H1 (cell line): Measurements from ENCODE around the gene RPL12. TPM values are rescaled to one million over a fixed set of nuclear protein-coding genes. Genes with fewer than 3 reads are reported as not detected.

Experiments used
- CTCF ChIA-PET: fragments of 300-600 bp; sonication (Branson Sonifier 250); formaldehyde crosslinking; loops from one replicate; lab custom pipeline; 2021; ENCODE audit not compliant: partially characterized antibody; lab: Charles Lee
- POLR2A ChIA-PET: fragments of 300-600 bp; sonication (Branson Sonifier 250); formaldehyde crosslinking; loops from one replicate; lab custom pipeline; 2021; ENCODE audit warnings: inconsistent platforms; ENCODE audit not compliant: partially characterized antibody; lab: Charles Lee
- DNase-seq, 2 experiments: peaks; one replicate each; pipeline versions ENCODE4 v3.0.0 to v3.0.0-alpha.2; 2010 to 2022; ENCODE audit warnings: low spot score in 2 of 2, low read depth in 1 of 2, mixed read lengths in 1 of 2
- FAIRE-seq: peaks from 2 replicates; lab custom pipeline; 2011; peaks lifted over from hg19 to GRCh38; lab: Jason Lieb, UNC
- H2AFZ ChIP-seq: 2 replicates; pipeline ENCODE4 v1.8.1; 2012; ENCODE audit warnings: low read length, inconsistent platforms
- H2AK5ac ChIP-seq: 2 replicates; pipeline ENCODE4 v1.6.1; 2013; ENCODE audit warnings: low read depth, low read length
- H2BK120ac ChIP-seq: replicated peaks from 2 replicates; pipeline ENCODE3; 2013; ENCODE audit warnings: low read depth, low read length, inconsistent platforms
- H2BK12ac ChIP-seq: 2 replicates; pipeline ENCODE4 v1.6.1; 2013; ENCODE audit warnings: low read depth, low read length
- H2BK15ac ChIP-seq: 2 replicates; pipeline ENCODE4 v1.6.1; 2013; ENCODE audit warnings: low read length
- H2BK20ac ChIP-seq: 2 replicates; pipeline ENCODE4 v1.6.1; 2013; ENCODE audit warnings: low read length
- H2BK5ac ChIP-seq: 2 replicates; pipeline ENCODE4 v1.6.1; 2013; ENCODE audit warnings: low read depth, low read length
- H3K14ac ChIP-seq: 2 replicates; pipeline ENCODE4 v1.6.1; 2013; ENCODE audit warnings: inconsistent platforms; ENCODE audit not compliant: insufficient read length
- H3K18ac ChIP-seq: 2 replicates; pipeline ENCODE4 v1.6.1; 2013; ENCODE audit warnings: low read length; ENCODE audit errors: extremely low read depth
- H3K23ac ChIP-seq: 2 replicates; pipeline ENCODE4 v1.6.1; 2013; ENCODE audit warnings: inconsistent platforms; ENCODE audit not compliant: insufficient read length
- H3K23me2 ChIP-seq: 2 replicates; pipeline ENCODE4 v1.6.1; 2013; ENCODE audit warnings: low read depth, low read length
- H3K27ac ChIP-seq: 2 replicates; pipeline ENCODE4 v1.6.1; 2011; ENCODE audit warnings: low read depth, low read length, inconsistent platforms
- H3K27me3 ChIP-seq, 4 experiments: replicated peaks in 1 of 4; 1 replicate in 1 of 4; 2 replicates in 3 of 4; pipeline versions ENCODE4 v1.6.1 to v1.8.1; 2011 to 2013; ENCODE audit warnings: low read length in 3 of 4, mild to moderate bottlenecking in 3 of 4, inconsistent platforms in 2 of 4, mixed read lengths in 2 of 4, moderate library complexity in 1 of 4; ENCODE audit not compliant: control insufficient read depth in 3 of 4, insufficient read depth in 3 of 4; ENCODE audit errors: extremely low read depth in 1 of 4
- H3K36me3 ChIP-seq, 4 experiments: 2 replicates each; pipeline versions ENCODE4 v1.6.1 to v1.8.1; 2011 to 2013; ENCODE audit warnings: mild to moderate bottlenecking in 4 of 4, low read length in 3 of 4, moderate library complexity in 2 of 4, control low read depth in 1 of 4, inconsistent platforms in 1 of 4; ENCODE audit not compliant: insufficient read depth in 4 of 4, control insufficient read depth in 2 of 4
- H3K4ac ChIP-seq: replicated peaks from 2 replicates; pipeline ENCODE3; 2013; ENCODE audit warnings: low read length, low read depth, mixed read lengths, inconsistent platforms; ENCODE audit not compliant: insufficient read length
- H3K4me1 ChIP-seq, 4 experiments: replicated peaks in 1 of 4; 1 replicate in 1 of 4; 2 replicates in 3 of 4; pipeline versions ENCODE4 v1.6.1 to v1.8.1; 2011 to 2013; ENCODE audit warnings: low read length in 3 of 4, inconsistent platforms in 2 of 4, mixed read lengths in 1 of 4; ENCODE audit not compliant: insufficient read depth in 4 of 4, control insufficient read depth in 3 of 4
- H3K4me2 ChIP-seq, 2 experiments: 2 replicates each; pipeline versions ENCODE4 v1.6.1 to v1.8.1; 2011 to 2013; ENCODE audit warnings: low read depth in 2 of 2, low read length in 2 of 2, control low read depth in 1 of 2, inconsistent platforms in 1 of 2, mild to moderate bottlenecking in 1 of 2; ENCODE audit not compliant: insufficient read depth in 1 of 2
- H3K4me3 ChIP-seq, 4 experiments: fragments of 200-600, 300-600 bp in 1 of 4; sonication (generic), shearing (Covaris generic), sonication (Bioruptor Twin) in 1 of 4; 2 replicates each; pipeline versions ENCODE4 v1.5.1 to v1.8.1; 2011 to 2016; ENCODE audit warnings: low read length in 4 of 4, low read depth in 3 of 4, control low read depth in 2 of 4, inconsistent platforms in 2 of 4, mild to moderate bottlenecking in 2 of 4, mixed read lengths in 1 of 4, moderate library complexity in 1 of 4; ENCODE audit not compliant: insufficient read depth in 2 of 4; ENCODE audit errors: extremely low read depth in 1 of 4
- H3K56ac ChIP-seq: replicated peaks from 2 replicates; pipeline ENCODE3; 2013; ENCODE audit warnings: low read depth, mild to moderate bottlenecking, mixed read lengths, low read length, inconsistent platforms; ENCODE audit not compliant: insufficient read length
- H3K79me1 ChIP-seq: 2 replicates; pipeline ENCODE4 v1.6.1; 2013; ENCODE audit warnings: low read depth, low read length, control low read depth
- H3K79me2 ChIP-seq, 2 experiments: 2 replicates each; pipeline versions ENCODE4 v1.6.1 to v1.8.1; 2012 to 2013; ENCODE audit warnings: low read length in 2 of 2, mild to moderate bottlenecking in 2 of 2, inconsistent platforms in 1 of 2; ENCODE audit not compliant: insufficient read depth in 2 of 2, control insufficient read depth in 1 of 2
- H3K9ac ChIP-seq, 4 experiments: replicated peaks in 1 of 4; 1 replicate in 1 of 4; 2 replicates in 3 of 4; pipeline versions ENCODE4 v1.6.1 to v1.8.1; 2011 to 2013; ENCODE audit warnings: low read depth in 3 of 4, low read length in 3 of 4, control low read depth in 2 of 4, mild to moderate bottlenecking in 2 of 4, moderate library complexity in 2 of 4, inconsistent platforms in 1 of 4; ENCODE audit errors: extremely low read depth in 1 of 4
- H3K9me3 ChIP-seq, 2 experiments: 2 replicates each; pipeline versions ENCODE4 v1.6.1 to v1.8.1; 2012 to 2013; ENCODE audit warnings: mild to moderate bottlenecking in 2 of 2, moderate library complexity in 2 of 2, control low read depth in 1 of 2, inconsistent platforms in 1 of 2, low read depth in 1 of 2, low read length in 1 of 2, mixed read lengths in 1 of 2; ENCODE audit not compliant: insufficient read depth in 2 of 2
- H4K20me1 ChIP-seq, 2 experiments: replicated peaks in 1 of 2; 2 replicates each; pipeline versions ENCODE3 to v1.8.1; 2011 to 2013; ENCODE audit warnings: inconsistent platforms in 2 of 2, low read length in 2 of 2, mild to moderate bottlenecking in 1 of 2; ENCODE audit not compliant: insufficient read depth in 2 of 2, control insufficient read depth in 1 of 2
- H4K5ac ChIP-seq: 2 replicates; pipeline ENCODE4 v1.6.1; 2013; ENCODE audit warnings: low read length, low read depth, mixed read lengths, inconsistent platforms; ENCODE audit not compliant: insufficient read length
- H4K8ac ChIP-seq: 2 replicates; pipeline ENCODE4 v1.8.0; 2013; ENCODE audit warnings: mild to moderate bottlenecking, moderate library complexity, low read length, inconsistent platforms; ENCODE audit not compliant: insufficient read depth; ENCODE audit errors: extremely low read depth
- H4K91ac ChIP-seq: replicated peaks from 2 replicates; pipeline ENCODE3; 2013; ENCODE audit warnings: low read length, mixed read lengths, inconsistent platforms; ENCODE audit not compliant: insufficient read length
- CTCF ChIP-seq, 3 experiments: IDR thresholded peaks; 1 replicate in 2 of 3; 2 replicates in 1 of 3; pipeline versions ENCODE4 v1.5.1 to v1.6.1; 2011; ENCODE audit warnings: low read length in 3 of 3, mild to moderate bottlenecking in 3 of 3, inconsistent platforms in 2 of 3, low read depth in 1 of 3, moderate library complexity in 1 of 3; ENCODE audit not compliant: insufficient read depth in 1 of 3; ENCODE audit errors: control extremely low read depth in 1 of 3
- EP300 ChIP-seq, 2 experiments: IDR thresholded peaks; 1 replicate in 1 of 2; 2 replicates in 1 of 2; pipeline ENCODE4 v1.6.1; 2011 to 2012; ENCODE audit warnings: low read depth in 2 of 2, low read length in 2 of 2, mild to moderate bottlenecking in 2 of 2, borderline replicate concordance in 1 of 2, inconsistent platforms in 1 of 2, moderate library complexity in 1 of 2
- GABPA ChIP-seq: IDR thresholded peaks from 2 replicates; pipeline ENCODE4 v1.6.1; 2011; ENCODE audit warnings: mild to moderate bottlenecking, low read length, moderate library complexity, borderline replicate concordance; ENCODE audit not compliant: insufficient read depth
- RAD21 ChIP-seq, 2 experiments: IDR thresholded peaks in 1 of 2; conservative IDR thresholded peaks in 1 of 2; 2 replicates each; pipeline ENCODE4 v1.6.1; 2011; ENCODE audit warnings: low read depth in 2 of 2, low read length in 2 of 2, improper control_type of control experiment in 1 of 2, inconsistent platforms in 1 of 2, mild to moderate bottlenecking in 1 of 2, moderate library complexity in 1 of 2
- TEAD4 ChIP-seq: IDR thresholded peaks from 2 replicates; pipeline ENCODE4 v1.6.1; 2012; ENCODE audit warnings: low read depth, low read length, inconsistent platforms, mixed read lengths
- WGBS, 2 experiments: shearing (Covaris generic) in 1 of 2; methylation state at CpG; one replicate each; pipeline versions ENCODE4 v1.1.6 to v1.1.7; 2013 to 2015; ENCODE audit warnings: low lambda C conversion rate in 2 of 2, mixed read lengths in 2 of 2, inconsistent platforms in 1 of 2, low coverage in 1 of 2, missing lambda C conversion rate in 1 of 2; ENCODE audit not compliant: insufficient replicate concordance in 2 of 2, insufficient coverage in 1 of 2, insufficient read length in 1 of 2; ENCODE audit errors: extremely low coverage in 1 of 2, missing lambda C conversion rate in 1 of 2; 5-methylcytosine and 5-hydroxymethylcytosine counted together
- polyA plus RNA-seq, 7 experiments: library from polyadenylated mRNA; depleted of rRNA in 3 of 7; stranded (reverse) in 5 of 7; unstranded in 2 of 7; fragments of >200 nt in 5 of 7; fragments of 200-250 nt in 2 of 7; gene quantifications; 1 replicate in 5 of 7; 2 replicates in 1 of 7; 4 replicates in 1 of 7; pipeline versions ENCODE4 v1.2.1 to v1.2.3, GENCODE V29; 2011 to 2013; ENCODE audit warnings: missing spikeins in 2 of 7, mixed read lengths in 2 of 7
- total RNA-seq: library from RNA; stranded (reverse); fragmentation: NEBNext Ultra II Directional; extraction: Animal tissue kit (Norgen Biotek cat#: 25700); gene quantifications from 2 replicates; pipeline ENCODE4 v1.2.1, GENCODE V29; 2021
- TF ChIP-seq, protein P1 (sequence below): IDR thresholded peaks from 2 replicates; pipeline ENCODE4 v1.6.1; 2011; ENCODE audit warnings: low read length, improper control_type of control experiment

The RPL12 gene
- total and polyA plus RNA-seq, 2 of the 8 experiments (the other 6 are each of a cell fraction or from before 2014, with no cell fraction given) = 1,993 to 4,892 TPM

GRCh38 chr9:127489471-127490115, 38.4 kb upstream of the RPL12 start:
- Histone ChIP-seq H3K56ac (no peak overlapping the region), H3K4me1 (peaks cover 0 to 7% (median 2%) of the 10 kb centered on the region in 4 experiments; a peak in 5 of 7 replicates), H3K36me3 (peaks cover 2 to 5% (median 3%) of the 10 kb centered on the region in 4 experiments; a peak in 4 of 8 replicates), H3K79me1 (no peaks in the 10 kb centered on the region), H4K20me1 (peaks cover 0 to 1% of the 10 kb centered on the region in 2 experiments), H3K27ac (0 out of 2 replicates have a peak overlapping the region, but pooled peaks have one; percentile 37), H2AK5ac (no peak overlapping the region), H3K4me3 (no peak overlapping the region), H2BK20ac (no peak overlapping the region), H3K4ac (no peak overlapping the region), H2BK12ac (no peak overlapping the region), H2AFZ (no peak overlapping the region), H2BK120ac (no peak overlapping the region), H3K79me2 (no peaks in the 10 kb centered on the region), H3K14ac (no peak overlapping the region), H4K91ac (no peak overlapping the region), H2BK15ac (no peak overlapping the region), H3K18ac (no peak overlapping the region), H3K9me3 (no peaks in the 10 kb centered on the region), H3K9ac (no peak overlapping the region; a peak in 1 of 7 replicates), H4K5ac (no peak overlapping the region), H3K23ac (no peak overlapping the region), H3K4me2 (no peak overlapping the region), H4K8ac (no peak overlapping the region), H3K27me3 (no peaks in the 10 kb centered on the region), H3K23me2 (no peaks in the 10 kb centered on the region), H2BK5ac (no peak overlapping the region)
- POLR2A ChIA-PET = interaction anchor here (0.7 to 3.1 kb wide), 5 partner anchors 11 to 380 kb away, joined by 3 to 16 read pairs (median 3); partner anchors contain the start of genes LRSAM1 and RPL12
- no peak for FAIRE-seq
- peak; percentile 64 to 79 for DNase-seq
- CTCF ChIA-PET = interaction anchor here (0.5 to 6.9 kb wide), 43 partner anchors 8 to 1529 kb away, joined by 3 to 78 read pairs (median 4); partner anchors contain the start of genes CFAP157 and SLC2A8
- WGBS, 2 experiments = 63% methylated on average over 19 of the region's 22 CpGs; no CpG with 5 or more reads in 1 of the 2 experiments
- TF ChIP-seq, protein P1, sequence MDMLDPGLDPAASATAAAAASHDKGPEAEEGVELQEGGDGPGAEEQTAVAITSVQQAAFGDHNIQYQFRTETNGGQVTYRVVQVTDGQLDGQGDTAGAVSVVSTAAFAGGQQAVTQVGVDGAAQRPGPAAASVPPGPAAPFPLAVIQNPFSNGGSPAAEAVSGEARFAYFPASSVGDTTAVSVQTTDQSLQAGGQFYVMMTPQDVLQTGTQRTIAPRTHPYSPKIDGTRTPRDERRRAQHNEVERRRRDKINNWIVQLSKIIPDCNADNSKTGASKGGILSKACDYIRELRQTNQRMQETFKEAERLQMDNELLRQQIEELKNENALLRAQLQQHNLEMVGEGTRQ = 0 out of 2 replicates have a peak, but pooled peaks have one; percentile 25
- no peak for TF ChIP-seq TEAD4
- peak; percentile 69 to 77 (median 72) for TF ChIP-seq CTCF (IDR thresholded peaks at IDR 0.05; ENCODE audit: control extremely low read depth in 1 of 3, insufficient read depth in 1 of 3, low read depth in 1 of 3, low read length in 3 of 3)
- peak; percentile 53 to 67 for TF ChIP-seq RAD21 (IDR thresholded peaks at IDR 0.05 in 1 of 2, conservative IDR thresholded peaks at IDR 0.05 in 1 of 2; ENCODE audit: low read depth in 2 of 2, low read length in 2 of 2)
- no peak for TF ChIP-seq EP300 (IDR thresholded peaks at IDR 0.05; ENCODE audit: borderline replicate concordance in 1 of 2, low read depth in 2 of 2, low read length in 2 of 2)
- peak; percentile 48; the same call in 1 of the 2 replicates for TF ChIP-seq GABPA
